ACHN (cell line): ENCODE measurements around the gene TMEM143.
"Not testable (repeated sequence)": the region's sequence is repeated elsewhere in the genome, so short reads cannot be mapped to it uniquely, and the experiment has no call there.

Experiments used
- DNase-seq: peaks from one replicate; pipeline ENCODE4 v3.0.0-alpha.2; 2015
- in situ Hi-C: cut with HindIII; loops from 2 replicates; pipeline ENCODE4 v1.10.0; 2017; ENCODE audit warnings: low sequenced_read_pairs, low pct_ligation_motif_present, low pct_unique_long_range_greater_than_20kb

TMEM143 gene

DNA sequence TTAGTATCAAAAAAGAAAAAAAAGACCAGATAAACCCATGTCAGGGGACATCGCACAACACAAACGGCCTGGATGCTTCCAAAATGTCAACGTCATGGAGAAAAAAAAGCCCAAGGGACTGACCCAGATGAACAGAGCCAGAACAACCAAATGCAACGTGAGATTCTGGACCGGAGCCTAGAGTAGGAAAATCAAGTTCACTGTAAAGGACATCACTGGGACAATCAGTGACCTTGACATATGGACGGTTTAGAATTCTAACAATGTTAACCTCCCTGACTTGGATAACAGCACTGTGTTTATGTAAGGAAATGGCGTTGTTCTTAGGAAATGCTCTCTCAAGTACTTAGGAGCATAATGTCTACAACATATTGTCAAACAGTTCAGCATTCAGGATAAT lies 53.5 kb downstream of the TMEM143 start:
- DNase-seq: no peak
- in situ Hi-C loops: no loop called here

DNA sequence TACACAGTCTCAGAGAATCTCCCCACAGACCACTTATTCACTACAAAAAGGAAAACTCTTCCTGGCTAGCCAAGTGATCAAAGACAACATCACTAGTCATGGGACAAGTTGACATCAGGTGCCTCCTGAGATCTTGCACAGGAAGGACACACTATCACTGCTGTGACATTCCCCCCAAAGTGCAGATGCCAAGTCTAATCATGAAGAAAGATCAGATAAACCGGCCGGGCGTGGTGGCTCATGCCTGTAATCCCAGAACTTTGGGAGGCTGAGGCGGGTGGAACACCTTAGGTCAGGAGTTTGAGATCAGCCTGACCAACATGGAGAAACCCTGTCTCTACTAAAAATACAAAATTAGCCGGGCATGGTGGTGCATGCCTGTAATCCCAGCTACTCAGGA lies 54.0 kb downstream of the TMEM143 start:
- in situ Hi-C loops, DNase-seq: not testable (repeated sequence)

DNA sequence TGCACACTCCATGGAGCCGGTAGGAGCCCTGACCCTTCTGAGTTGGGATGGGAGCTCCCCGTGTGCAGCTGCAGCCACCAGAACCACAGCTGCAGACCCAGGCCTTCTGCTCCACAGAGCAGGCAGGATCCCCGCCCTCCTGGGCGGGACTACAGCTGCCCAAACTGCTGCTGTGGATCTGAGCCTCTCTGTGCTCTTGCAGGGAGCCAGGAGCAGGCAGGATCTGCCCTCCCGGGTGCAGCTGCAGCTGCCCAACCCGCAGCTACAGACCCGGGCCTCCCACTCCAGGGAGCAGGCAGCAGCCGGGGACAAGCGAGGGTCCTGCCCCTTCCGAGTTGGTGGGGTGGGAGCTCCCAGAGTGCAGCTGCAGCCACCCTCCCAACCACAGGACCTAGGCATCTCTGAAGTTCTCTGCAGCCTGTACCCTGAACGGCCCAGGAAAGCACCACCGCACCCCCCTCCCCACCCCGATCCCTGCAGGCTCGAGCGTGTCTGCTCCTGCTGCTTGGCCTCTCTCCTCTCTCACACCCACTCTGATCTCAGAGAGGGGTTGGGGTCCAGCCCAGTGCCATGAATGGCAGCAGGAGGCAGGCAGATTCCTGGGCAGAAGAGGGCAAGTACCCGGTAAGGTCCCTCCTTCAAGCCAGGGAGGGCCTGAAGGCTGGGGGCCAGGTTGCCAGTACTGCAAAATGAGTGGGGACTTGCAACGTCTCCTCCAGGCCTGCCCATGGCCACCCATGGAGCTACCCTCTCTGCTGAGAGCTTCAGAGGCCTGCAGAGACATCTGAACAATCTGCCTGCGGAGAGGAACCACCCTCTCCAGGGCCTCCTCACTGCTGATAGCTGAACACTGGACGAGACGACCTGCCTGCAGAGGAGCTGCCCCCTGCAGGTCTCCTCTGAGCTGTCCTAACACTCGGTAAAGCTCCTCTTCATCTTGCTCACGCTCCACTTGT lies 54.8 kb downstream of the TMEM143 start:
- in situ Hi-C loops: no loop called here
- no peak for DNase-seq

DNA sequence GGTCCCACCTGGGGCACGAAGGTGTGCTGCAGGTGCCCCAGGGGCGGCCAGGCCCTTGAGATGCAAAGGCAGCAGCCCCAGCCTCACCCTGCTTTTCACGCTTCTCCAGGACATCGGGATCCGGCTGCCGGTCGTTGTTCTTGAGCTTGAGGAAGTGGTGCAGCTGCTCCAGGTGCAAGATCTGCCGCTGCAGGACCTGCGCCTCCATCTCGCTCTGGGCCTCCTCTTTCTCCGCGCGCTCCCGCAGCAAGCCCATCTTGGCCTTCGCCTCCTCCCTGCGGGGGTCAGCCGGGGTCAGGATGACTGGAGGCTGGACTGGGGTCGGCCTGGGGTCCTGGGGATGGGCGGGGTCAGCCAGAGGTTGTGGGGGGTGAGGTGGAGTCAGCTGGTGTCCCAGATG lies 59.9 kb downstream of the TMEM143 start:
- in situ Hi-C loops: no loop called here
- no peak for DNase-seq

DNA sequence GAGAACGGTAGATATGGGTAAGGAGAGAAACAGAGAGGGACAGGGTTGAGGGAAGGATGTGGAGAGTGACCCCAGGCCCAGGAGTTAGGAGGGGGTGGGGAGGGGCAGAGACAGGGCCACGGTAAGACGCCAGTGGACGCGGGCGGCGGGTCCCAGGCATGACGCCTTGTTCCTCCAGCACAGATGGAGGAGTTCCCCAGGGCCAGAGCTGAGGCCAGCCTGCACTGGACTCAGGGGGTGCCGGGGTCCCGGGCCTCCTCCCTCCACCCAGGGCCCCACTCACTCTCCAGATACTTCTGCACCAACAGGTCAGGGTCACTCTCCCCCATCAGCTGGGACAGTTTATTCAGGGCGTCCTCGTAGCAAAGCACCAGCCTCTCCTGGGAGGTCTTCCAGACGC lies 60.4 kb downstream of the TMEM143 start:
- in situ Hi-C loops: no loop called here
- no peak for DNase-seq

DNA sequence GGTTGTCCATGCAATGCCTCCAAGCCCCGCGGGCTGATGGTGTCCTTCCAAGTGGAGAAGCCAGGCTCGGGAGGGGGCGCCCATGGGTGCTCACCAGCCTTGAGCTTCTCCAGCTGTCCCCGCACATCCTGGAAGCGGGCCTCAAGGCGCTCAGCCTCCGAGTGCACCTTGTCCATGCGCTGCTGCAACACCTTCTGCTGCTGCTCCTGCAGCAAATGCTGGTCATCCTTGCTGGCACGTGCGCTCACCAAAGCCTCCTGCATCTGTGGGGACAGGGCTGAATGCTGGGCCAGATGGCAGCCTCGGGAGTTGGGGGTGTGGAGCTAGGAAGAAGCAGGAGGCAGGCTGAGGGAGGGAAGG lies 61.2 kb downstream of the TMEM143 start:
- DNase-seq: no peak
- in situ Hi-C loops: no loop called here

DNA sequence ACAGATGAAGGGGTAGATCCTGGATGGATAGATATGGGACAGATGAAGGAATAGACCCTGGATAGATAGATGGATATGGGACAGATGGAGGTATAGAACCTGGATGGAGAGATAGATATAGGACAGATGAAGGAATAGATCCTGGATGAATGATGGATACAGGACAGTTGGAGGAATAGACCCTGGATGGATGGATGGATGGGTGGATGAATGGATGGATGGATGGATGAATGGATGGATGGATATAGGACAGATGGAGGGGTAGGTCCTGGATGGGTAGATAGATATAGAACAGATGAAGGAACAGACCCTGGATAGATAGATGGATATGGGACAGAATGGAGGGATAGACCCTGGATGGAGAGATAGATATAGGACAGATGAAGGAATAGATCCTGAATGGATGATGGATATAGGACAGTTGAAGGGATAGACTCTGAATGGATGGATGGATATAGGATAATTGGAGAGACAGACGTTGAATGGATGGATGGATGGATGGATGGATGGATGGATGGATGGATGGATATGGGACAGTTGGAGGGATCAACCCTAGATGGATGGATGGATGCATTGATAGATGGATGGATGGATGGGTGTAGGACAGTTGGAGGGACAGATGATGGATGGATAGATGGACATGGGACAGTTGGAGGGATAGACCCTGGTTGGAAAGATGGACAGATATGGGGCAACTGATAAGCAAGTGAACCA lies 61.7 kb downstream of the TMEM143 start:
- in situ Hi-C loops: no loop called here
- no peak for DNase-seq

DNA sequence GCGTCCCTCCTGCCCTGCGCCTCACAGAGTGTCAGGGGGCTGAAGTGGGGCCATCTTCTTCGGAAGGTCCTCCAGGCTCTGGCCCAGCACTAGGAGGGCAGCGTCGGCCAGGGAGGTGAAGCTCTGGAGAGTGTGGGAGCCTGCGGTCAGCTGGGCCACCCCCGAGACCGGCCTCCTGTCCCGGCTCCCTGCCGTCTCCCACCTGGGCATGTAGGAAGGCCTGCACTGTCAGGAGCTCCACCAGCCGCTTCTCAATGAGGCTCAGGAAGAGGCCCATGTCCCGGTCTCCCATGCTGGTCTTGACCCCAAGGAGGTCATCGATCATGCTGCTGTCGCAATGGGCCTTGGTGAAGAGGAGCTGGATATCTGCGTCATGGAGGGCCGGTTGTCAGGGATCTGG lies 65.8 kb downstream of the TMEM143 start:
- no peak for DNase-seq
- in situ Hi-C loops: no loop called here

DNA sequence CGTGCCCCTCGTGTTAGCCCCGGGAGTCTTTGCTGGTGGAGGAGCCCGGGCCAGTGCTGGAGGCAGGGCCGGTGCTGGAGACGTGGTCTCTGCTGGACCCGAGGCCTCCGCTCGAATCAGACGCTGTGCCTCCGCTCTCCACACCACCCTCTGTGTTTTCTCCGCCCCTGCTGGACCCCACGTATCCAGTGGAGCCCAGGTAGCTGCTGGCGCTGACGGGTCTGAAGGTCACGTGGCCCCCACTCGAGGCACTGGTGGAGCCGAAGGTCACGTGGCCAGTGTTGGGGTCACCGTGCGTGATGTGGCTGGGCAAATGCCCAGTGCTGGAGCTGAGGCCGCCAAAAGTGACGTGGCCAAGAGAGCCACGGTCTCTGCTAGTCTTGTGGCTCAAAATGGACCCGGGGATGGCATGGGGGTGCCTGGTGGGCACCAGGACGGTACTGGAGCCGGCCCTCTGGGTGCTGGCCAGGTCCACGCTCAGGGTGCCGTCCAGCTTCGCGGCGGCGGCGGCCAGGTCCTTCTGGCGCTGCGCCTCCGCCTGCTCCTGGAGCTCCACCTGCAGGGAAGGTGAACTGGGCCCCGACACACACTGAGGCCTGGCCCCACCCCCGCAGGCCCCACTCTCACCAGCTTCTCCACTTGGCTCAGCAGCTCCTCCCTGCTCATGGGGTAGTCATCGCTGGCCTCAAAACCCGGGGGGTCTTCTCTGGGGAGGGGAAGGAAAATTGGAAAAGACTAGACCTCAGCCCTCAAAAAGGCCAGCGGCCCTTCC lies 66.6 kb downstream of the TMEM143 start:
- in situ Hi-C loops: no loop called here
- DNase-seq: no peak

DNA sequence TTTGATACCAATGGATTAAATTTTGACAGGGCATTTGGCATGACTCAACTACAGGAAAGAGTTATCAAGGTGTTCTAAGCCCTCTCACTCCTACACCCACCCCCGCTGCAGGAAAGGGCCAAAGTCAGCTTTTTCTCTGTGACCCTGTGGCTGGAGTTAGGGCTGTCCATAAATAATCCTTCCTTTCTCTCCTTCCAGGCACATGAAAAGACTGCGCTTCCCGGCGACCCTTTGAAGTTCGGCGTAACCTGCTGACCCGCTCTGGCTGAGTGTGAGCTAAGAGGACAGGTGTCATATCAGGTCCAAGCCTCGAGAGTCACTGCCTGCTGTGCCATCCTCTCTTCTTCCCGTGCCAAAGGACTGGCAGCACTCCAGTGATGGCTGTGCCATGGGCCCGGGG lies 68.3 kb downstream of the TMEM143 start:
- in situ Hi-C loops: no loop called here
- DNase-seq: no peak

DNA sequence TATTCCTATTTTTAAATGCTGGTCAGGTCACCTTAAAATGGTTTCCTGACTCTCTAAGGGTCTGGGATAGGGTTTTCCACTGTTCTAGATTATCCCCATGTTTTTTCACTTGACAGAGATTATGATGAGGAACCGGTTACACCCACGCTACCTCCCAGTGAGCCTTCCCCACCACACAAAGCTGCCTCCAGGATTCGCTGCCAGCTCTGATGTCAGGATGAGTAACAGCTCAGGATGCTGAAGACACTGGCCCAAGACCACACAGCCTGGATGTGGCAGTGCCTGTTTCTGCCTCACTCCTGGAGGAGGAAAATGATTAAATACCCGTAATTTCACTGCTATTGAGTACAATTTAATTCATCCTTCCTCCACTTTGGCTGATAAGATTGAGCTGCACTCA lies 70.9 kb downstream of the TMEM143 start:
- DNase-seq: peak; percentile 29
- in situ Hi-C loops: no loop called here

DNA sequence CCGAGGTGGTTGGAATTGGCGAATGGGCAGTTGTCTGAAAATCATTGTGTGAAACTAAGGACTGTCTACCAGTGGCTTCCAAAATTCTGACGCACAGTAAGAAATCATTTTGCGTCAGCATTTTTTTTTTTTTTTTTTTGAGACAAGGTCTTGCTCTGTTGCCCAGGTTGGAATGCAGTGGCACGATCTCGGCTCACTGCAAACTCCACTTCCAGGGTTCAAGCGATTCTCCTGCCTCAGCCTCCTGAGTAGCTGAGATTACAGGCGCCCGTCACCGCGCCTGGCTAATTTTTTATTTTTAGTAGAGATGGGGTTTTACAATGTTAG lies 72.3 kb downstream of the TMEM143 start:
- in situ Hi-C loops, DNase-seq: not testable (repeated sequence)

DNA sequence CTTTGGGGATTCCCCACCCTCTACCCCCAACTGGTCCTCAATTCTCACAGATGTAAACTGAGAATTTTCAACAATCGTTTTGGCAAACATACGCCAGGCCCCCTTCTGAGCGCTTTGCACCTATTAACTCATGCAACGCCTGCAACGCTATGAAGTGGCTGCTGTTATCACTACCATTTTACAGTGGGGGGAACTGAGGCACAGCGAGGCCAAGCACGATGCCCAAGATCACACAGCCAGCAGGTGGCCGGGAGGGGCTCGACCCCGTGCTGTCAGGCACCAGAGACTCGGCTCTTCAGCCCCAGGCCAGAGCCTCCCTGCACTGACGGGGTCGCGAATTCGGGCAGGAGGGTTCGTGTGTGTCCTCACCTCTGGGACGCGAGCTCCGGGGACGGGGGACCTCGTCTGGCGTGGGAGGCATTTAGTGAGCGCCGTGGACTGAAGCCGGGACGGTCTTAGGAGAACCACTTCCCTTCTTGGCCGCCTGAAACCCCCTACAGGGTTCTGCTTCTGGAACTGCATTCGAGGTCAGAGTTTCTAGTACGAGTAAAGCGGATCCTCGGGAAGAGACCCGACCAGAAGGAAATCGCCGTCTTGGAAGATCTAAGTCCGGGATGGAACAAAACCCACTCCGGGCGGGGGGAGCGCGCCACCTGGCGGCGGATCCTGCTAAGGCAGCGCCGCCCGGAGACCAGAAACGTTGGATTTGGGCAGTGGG lies 72.8 kb downstream of the TMEM143 start:
- DNase-seq: peak; percentile 75
- in situ Hi-C loops: no loop called here

DNA sequence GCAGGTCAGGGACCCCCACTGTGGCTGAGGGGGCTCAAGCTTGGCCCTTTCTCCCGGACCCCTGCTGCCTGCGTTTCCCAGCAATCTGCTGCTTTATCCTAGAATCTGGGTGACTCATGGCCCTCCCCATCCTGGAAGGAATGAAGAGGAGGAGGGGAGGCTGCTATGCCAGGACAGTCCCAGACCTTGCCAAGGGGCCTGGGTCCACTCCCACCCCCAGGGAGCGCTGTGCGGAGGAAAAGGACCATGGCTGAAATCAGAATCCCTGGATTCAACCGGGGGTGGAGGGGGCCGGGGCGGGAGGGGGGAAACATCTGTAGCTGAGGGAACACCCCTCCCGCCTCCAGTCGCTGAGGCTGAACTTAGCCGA lies 73.4 kb downstream of the TMEM143 start:
- in situ Hi-C loops: no loop called here
- DNase-seq: peak; percentile 67

DNA sequence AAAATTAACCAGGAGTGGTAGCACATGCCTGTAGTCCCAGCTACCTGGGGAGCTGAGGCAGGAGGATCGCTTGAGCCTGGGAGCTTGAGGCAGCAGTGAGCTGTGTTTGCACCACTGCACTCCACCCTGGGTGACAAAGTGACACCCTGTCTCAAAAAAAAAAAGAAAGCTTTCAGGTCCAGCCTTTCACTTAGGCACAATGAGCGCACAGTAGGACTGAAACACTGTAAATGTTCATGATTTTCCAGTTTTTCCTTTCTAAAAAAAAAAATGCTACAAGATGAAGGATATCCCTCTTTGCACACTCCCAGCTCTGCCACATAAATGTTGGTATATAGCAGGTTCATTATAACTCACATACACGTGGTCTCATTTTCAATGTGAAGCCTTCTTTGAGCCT lies 76.0 kb downstream of the TMEM143 start:
- no peak for DNase-seq
- in situ Hi-C loops: no loop called here

DNA sequence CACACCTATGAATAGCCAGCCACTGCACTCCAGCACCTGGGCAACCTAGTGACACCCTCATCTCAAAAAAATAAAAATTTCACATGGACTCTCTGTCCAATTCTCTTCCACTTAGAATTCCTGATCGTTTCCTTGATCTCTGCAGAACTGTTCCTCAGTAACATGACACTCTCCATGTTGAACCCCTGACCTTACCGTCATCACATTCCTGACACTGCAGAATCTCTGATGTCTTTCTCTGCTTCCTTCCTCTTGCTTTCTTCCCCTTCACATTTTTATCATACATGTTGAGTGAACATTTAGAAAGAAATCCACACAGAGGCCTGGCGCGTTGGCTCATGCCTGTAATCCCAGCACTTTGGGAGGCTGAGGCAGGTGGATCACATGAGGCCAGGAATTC lies 78.8 kb downstream of the TMEM143 start:
- no peak for DNase-seq
- in situ Hi-C loops: no loop called here

DNA sequence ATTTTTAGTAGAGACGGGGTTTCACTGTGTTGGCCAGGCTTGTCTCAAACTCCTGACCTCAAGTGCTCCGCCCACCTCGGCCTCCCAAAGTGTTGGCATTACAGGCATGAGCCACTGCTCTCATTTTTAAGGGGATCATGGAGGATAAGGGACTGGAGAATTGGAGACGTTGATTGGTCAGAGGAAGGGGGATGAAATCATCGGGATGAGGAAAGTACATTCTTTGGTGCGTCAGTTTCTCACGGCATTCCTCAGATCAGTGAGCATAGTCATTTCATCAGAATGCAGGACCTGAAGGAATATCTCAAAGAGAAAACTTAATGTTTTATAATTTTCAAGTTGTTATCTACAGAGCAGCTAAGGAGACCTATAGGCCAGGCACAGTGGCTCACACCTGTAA lies 79.8 kb downstream of the TMEM143 start:
- DNase-seq: no peak
- in situ Hi-C loops: no loop called here
